Measurements from ENCODE around the gene TCFL5.
A peak's percentile ranks its signal among the peaks of the same experiment; 100 is the strongest.

TCFL5 gene

GRCh38 chr20:62822239-62822787, 39.3 kb downstream of the TCFL5 start:
- no peak for DNase-seq (ENCODE audit: low spot score)

DNA sequence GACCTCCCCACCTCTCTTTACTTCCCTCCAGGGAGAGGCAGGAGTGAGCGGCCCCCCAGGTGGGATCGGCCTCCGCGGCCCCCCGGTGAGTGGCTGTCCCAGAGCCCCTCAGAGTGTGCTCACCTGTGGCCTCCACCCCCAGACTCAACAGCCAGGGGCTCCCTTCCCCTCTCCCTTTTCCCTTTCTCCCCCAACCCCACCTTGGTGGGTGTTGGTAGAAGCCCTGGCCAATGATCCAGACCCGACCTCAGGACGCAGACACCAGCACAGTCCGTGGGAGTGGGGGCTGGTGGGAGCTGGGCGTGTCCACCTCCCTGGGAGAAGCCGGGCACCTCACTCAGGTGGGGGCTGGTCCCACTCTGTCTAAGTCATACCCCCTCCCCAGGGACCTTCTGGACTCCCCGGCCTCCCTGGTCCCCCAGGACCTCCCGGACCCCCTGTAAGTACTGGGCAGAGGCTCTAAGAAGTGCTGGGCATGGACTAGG, 39.9 kb downstream of the TCFL5 start:
- no peak for DNase-seq (ENCODE audit: low spot score)

DNA sequence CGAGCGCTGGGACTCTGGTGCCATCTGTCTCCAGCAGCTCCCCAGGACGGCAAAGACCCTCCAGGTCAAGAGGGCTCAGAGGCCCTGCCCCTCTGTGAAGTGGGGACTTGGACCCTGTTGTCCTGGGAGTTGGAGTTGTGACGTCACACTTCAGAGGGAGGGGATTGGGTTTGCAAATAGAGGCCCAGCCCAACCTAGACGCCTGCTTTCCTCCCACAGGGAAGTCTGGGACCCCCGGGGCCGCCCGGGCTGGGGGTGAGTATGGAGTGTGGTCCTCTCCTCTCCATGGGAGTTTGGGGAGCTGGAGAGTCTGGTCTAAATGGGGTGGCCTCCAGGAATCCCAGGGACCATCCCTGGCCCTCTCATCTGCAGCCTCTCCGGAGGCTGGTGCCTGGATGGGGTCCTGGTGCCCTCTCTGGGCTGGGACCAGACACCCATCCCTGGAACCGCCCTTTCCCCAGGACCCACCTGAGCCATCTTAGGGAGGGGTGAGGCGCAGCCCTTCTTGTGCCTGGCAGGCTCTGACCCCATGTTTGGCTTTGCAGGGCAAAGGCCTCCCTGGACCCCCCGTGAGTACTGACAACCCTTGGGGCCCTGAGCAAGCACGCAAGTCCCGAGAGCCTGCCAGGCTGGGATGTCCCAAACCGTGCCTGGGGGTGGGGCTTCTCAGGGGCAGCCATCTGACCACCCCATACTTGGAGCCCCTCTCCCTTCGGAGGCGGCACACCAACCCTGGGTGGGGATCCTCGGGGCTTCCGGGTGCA, 40.5 kb downstream of the TCFL5 start:
- no peak for DNase-seq (ENCODE audit: low spot score)

DNA sequence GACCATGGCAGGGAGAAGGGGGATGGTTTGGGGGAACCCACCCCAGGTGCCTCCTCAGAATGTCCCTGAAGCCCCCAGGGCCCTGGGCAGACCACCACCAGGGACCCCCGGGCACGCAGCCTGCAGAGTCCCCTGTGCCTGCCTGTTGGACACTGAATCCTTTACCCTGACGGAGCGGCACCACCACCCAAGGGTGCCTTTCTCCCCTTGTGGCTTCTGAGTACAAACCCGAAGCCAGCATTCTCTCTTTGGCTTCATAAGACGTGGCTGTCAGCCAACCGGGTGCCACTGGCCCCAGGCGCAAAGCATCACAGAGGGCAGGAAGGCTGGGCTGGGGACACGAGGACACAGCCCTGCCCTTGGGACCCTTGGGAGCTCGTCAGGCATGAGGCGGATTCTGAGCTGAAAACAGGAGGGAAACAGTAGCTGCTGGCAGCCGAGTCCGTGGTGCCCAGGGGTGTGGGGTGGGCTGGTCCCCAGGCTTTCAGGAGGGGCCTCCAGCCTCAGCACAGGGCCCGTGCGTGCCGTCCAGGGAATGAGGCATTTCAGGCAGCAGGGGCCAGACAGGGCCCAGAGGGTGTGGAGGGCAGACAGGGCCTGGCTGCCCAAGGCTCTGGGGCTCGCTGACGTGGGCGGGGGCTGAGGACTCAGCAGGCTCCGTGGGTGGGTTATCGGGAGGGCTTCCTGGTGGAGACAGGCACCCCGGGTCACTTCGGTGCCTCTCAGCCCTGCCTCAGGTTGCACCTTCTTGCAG, 41.2 kb downstream of the TCFL5 start:
- DNase-seq (ENCODE audit: low spot score) = no peak

DNA sequence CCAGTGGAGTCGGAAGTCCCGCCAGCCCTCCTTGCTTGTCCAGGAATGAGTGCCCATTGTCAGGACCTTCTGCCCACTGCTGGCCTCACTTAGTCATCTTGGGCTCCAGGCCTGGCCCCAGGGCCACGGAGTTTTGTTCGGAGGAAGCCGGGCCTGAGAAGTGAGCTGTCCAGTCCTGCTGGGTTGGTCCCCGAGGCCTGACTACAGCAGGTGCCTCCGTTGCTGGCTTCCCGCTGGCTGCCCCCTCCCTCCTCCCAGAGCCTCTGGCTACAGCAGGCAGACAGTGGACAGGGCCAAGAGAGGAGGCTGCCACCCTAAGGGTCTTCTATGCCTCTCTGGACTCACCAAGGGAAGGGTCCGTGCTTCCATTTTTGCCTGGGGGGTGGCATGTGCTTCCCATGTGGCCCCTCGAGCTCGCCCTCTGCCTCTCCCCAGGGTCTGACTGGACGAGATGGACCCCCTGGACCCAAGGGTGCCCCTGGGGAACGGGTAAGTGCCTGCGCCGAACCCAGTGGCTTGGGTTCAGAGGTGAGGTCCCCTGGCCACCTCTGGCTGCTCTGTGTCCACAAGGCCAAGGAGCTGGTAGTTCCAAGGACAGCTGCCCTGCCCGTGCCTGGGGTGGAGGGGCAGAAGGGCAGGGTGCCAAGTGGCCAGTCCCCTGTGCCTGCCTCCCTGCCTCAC, 42.0 kb downstream of the TCFL5 start:
- no peak for DNase-seq (ENCODE audit: low spot score)

DNA sequence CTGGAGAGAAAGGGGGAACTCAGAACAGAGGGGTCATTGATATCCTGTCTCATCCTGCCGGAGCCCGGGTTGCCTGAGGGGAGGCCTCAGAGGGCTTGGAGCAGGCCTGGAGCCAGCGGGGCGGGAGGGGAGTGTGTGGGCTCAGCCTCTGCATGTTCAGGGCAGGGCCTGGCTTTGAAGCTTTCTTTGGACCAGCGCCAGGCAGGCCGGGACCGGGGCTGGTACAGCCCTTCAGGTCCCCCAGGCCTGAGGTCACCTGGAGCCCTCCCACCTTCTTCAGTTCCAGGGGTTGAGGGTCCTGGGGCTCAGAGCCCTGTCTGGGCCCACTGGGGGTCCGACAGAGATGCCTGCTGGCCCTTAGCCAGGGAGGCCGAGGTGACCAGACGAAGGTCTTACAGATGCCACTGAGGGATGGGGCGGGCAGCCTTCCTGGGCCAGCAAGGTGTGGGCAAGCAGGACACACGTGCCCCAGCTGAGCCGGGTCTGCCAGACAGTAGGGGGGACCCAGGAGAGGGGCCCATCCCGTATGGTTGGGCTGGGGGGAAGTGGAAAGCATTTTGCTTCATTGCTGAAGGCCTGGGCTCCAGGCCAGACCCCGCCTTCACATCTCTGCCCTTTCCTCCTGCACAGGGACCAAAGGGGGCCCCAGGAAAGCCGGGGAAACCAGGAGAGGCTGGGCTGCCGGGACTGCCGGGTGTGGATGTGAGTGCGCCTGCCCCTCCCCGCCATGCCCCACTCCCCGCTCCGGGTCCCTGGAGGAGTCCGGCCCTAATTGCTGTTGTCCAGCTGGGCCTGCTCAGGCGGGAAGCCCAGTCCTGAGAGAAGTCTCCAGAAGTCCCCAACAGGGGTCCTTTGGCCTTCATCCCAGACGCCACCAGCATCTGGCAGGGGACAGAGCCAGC, 42.8 kb downstream of the TCFL5 start:
- DNase-seq (ENCODE audit: low spot score) = peak; percentile 81

DNA sequence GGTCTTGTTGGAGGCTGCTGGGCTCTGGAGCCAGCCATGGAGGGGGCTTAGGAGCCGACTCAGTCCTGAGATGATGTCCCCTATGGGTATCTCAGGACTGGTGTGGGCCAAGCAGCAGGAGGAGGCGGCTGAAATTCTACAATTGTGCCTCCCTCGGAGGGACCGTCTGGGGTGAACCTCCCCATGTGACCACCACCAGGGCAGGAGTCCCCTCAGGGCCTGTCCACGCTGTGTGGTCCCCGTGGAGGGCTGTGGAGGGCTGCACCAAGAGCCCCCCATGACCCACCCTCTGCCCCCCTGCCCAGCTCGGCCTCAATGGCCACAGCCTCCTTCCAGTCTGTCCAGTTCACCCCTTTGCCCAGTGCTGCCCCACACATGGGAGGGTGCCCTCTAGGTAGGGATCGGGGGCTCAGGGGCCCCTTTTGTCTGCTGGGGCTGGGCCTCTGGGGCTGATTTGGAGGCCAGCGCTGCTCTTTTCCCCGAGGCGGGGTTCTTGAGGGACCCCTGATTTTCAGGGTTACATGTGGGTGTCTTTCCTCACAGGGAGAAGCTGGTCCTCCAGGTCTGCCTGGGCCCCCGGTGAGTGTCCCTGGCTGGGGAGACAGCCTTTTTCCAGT, 43.5 kb downstream of the TCFL5 start:
- DNase-seq (ENCODE audit: low spot score) = no peak

GRCh38 chr20:62816884-62817873, 44.4 kb downstream of the TCFL5 start, which contains the start of gene COL9A3:
Gene COL9A3 (plus strand): TSS chr20:62817050. CDS start chr20:62817065, 15 bp downstream.
- DNase-seq (ENCODE audit: low spot score) = peak; percentile 54

GRCh38 chr20:62816031-62816883, 45.4 kb downstream of the TCFL5 start:
- no peak for DNase-seq (ENCODE audit: low spot score)

GRCh38 chr20:62815066-62815991, 46.3 kb downstream of the TCFL5 start:
- no peak for DNase-seq (ENCODE audit: low spot score)

- DNase-seq (ENCODE audit: low spot score) = no peak
Measured at GRCh38 chr20:62814709-62815065, 46.9 kb downstream of the TCFL5 start.

GRCh38 chr20:62814060-62814708, 47.4 kb downstream of the TCFL5 start:
- no peak for DNase-seq (ENCODE audit: low spot score)

GRCh38 chr20:62813588-62813987, 48.0 kb downstream of the TCFL5 start:
- no peak for DNase-seq (ENCODE audit: low spot score)

- DNase-seq (ENCODE audit: low spot score) = no peak
Measured at GRCh38 chr20:62812907-62813200, 48.8 kb downstream of the TCFL5 start.

GRCh38 chr20:62812181-62812906, 49.3 kb downstream of the TCFL5 start:
- DNase-seq (ENCODE audit: low spot score) = no peak

- no peak for DNase-seq (ENCODE audit: low spot score)
Measured at GRCh38 chr20:62811720-62812119, 49.9 kb downstream of the TCFL5 start.

DNA sequence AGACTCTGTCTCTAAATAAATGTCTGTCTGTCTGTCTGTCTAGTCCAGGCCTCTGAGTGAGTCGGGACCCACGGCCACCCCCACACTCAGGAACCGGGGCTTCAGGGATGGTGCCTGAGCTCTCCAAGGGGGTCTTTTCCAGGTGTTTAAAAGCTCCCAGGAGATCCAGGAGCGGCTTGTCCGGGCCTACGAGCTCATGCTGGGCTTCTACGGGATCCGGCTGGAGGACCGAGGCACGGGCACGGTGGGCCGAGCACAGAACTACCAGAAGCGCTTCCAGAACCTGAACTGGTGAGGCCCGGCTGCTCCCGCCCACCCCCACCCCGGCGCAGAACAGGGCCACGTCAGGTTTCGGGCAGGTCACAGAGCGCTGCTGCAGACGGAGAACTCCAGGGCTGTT, 50.3 kb downstream of the TCFL5 start:
- DNase-seq (ENCODE audit: low spot score) = no peak

All from Ammon's horn (tissue), 1 donor.